IMR-90 (cell line): ENCODE measurements around the gene LRRC56. TPM values are rescaled to one million over a fixed set of nuclear protein-coding genes. Genes with fewer than 3 reads are reported as not detected.

Experiments used
- ATAC-seq: fragments of 200-7000 bp; cut with Tn5 transposase; 2 replicates; pipeline ENCODE4 v1.9.1; 2020; ENCODE audit warnings: low read depth, mild to moderate bottlenecking, moderate library complexity
- BruUV-seq: library from RNA; stranded (reverse); fragments of 400-500 nt; replicated peaks from 2 replicates; lab custom pipeline; 2021; lab: Mats Ljungman, UMichigan
- CTCF ChIA-PET: fragments of 300-600 bp; formaldehyde crosslinking; extraction: SDS; loops from one replicate; lab custom pipeline; 2021; ENCODE audit warnings: antibody characterized with exemption; lab: Yijun Ruan, JAX
- POLR2A ChIA-PET: fragments of 300-600 bp; sonication (Branson Sonifier 250); formaldehyde crosslinking; loops from one replicate; lab custom pipeline; 2022; ENCODE audit warnings: antibody characterized with exemption; ENCODE audit not compliant: unreplicated experiment; lab: Charles Lee
- DNase-seq: peaks from one replicate; pipeline ENCODE4 v3.0.0; 2013
- H2AFZ ChIP-seq: replicated peaks from 2 replicates; pipeline ENCODE3; 2013; ENCODE audit warnings: low read length, mild to moderate bottlenecking; ENCODE audit not compliant: poor library complexity
- H2AK5ac ChIP-seq: 2 replicates; pipeline ENCODE4 v1.6.1; 2013; ENCODE audit warnings: low read depth, low read length, inconsistent platforms
- H2AK9ac ChIP-seq: replicated peaks from 2 replicates; pipeline ENCODE3; 2013; ENCODE audit warnings: mild to moderate bottlenecking, low read depth, low read length, moderate library complexity; ENCODE audit not compliant: poor library complexity
- H2BK120ac ChIP-seq: 2 replicates; pipeline ENCODE4 v1.6.1; 2013; ENCODE audit warnings: low read depth, low read length, inconsistent platforms
- H2BK15ac ChIP-seq: 3 replicates; pipeline ENCODE4 v1.6.1; 2013; ENCODE audit warnings: low read depth, low read length, inconsistent platforms
- H2BK20ac ChIP-seq: 2 replicates; pipeline ENCODE4 v1.6.1; 2013; ENCODE audit warnings: low read depth, mild to moderate bottlenecking, inconsistent platforms, low read length, moderate library complexity
- H2BK5ac ChIP-seq: 2 replicates; pipeline ENCODE4 v1.6.1; 2013; ENCODE audit warnings: mild to moderate bottlenecking, low read depth, low read length, inconsistent platforms; ENCODE audit not compliant: poor library complexity, severe bottlenecking
- H3K14ac ChIP-seq: replicated peaks from 2 replicates; pipeline ENCODE4 v1.6.1; 2013; ENCODE audit warnings: low read depth, low read length, inconsistent platforms
- H3K18ac ChIP-seq: 2 replicates; pipeline ENCODE4 v1.6.1; 2013; ENCODE audit warnings: low read depth, low read length, control low read depth
- H3K23ac ChIP-seq: 2 replicates; pipeline ENCODE4 v1.6.1; 2013; ENCODE audit warnings: low read depth, low read length, inconsistent platforms
- H3K27ac ChIP-seq: 2 replicates; pipeline ENCODE4 v1.5.1; 2013; ENCODE audit warnings: mild to moderate bottlenecking, control low read depth, low read length; ENCODE audit not compliant: insufficient read depth
- H3K27me3 ChIP-seq: 2 replicates; pipeline ENCODE4 v1.6.1; 2013; ENCODE audit warnings: low read length; ENCODE audit not compliant: control insufficient read depth, insufficient read depth
- H3K36me3 ChIP-seq: 2 replicates; pipeline ENCODE4 v1.6.1; 2013; ENCODE audit warnings: low read length, mixed read lengths; ENCODE audit not compliant: control insufficient read depth, insufficient read depth
- H3K4ac ChIP-seq: 2 replicates; pipeline ENCODE4 v1.6.1; 2013; ENCODE audit warnings: low read depth, low read length, inconsistent platforms
- H3K4me1 ChIP-seq: 2 replicates; pipeline ENCODE4 v1.6.1; 2013; ENCODE audit warnings: low read length, mixed read lengths; ENCODE audit not compliant: control insufficient read depth, insufficient read depth
- H3K4me2 ChIP-seq: 2 replicates; pipeline ENCODE4 v1.6.1; 2013; ENCODE audit warnings: low read depth, mild to moderate bottlenecking, control low read depth, low read length, moderate library complexity
- H3K4me3 ChIP-seq: 2 replicates; pipeline ENCODE4 v1.5.1; 2013; ENCODE audit warnings: low read depth, mild to moderate bottlenecking, control low read depth, low read length, moderate library complexity; ENCODE audit not compliant: insufficient read depth
- H3K56ac ChIP-seq: 2 replicates; pipeline ENCODE4 v1.6.1; 2013; ENCODE audit warnings: low read length, inconsistent platforms; ENCODE audit not compliant: insufficient read depth; ENCODE audit errors: extremely low read depth
- H3K79me1 ChIP-seq, 2 experiments: 2 replicates each; pipeline ENCODE4 v1.6.1; 2013; ENCODE audit warnings: low read length in 2 of 2, inconsistent platforms in 1 of 2, low read depth in 1 of 2
- H3K9ac ChIP-seq: 2 replicates; pipeline ENCODE4 v1.6.1; 2013; ENCODE audit warnings: low read depth, low read length, control low read depth
- H3K9me1 ChIP-seq: 2 replicates; pipeline ENCODE4 v1.6.1; 2013; ENCODE audit warnings: low read length, inconsistent platforms; ENCODE audit not compliant: insufficient read depth
- H3K9me3 ChIP-seq: 2 replicates; pipeline ENCODE4 v1.6.1; 2013; ENCODE audit warnings: low read length; ENCODE audit not compliant: control insufficient read depth, insufficient read depth
- H4K20me1 ChIP-seq: 2 replicates; pipeline ENCODE4 v1.6.1; 2013; ENCODE audit warnings: low read length, inconsistent platforms; ENCODE audit not compliant: insufficient read depth
- H4K5ac ChIP-seq: 2 replicates; pipeline ENCODE4 v1.6.1; 2013; ENCODE audit warnings: mild to moderate bottlenecking, low read depth, low read length, control low read depth
- H4K8ac ChIP-seq, 2 experiments: 2 replicates each; pipeline ENCODE4 v1.6.1; 2013; ENCODE audit warnings: low read depth in 2 of 2, low read length in 2 of 2, control low read depth in 1 of 2, inconsistent platforms in 1 of 2
- H4K91ac ChIP-seq: 2 replicates; pipeline ENCODE4 v1.6.1; 2013; ENCODE audit warnings: low read depth, low read length, inconsistent platforms; ENCODE audit not compliant: insufficient read depth
- MXI1 ChIP-seq: IDR thresholded peaks from 2 replicates; pipeline ENCODE4 v1.6.1; 2012; ENCODE audit warnings: low read depth, mild to moderate bottlenecking, low read length, moderate library complexity, borderline replicate concordance
- RAD21 ChIP-seq: IDR thresholded peaks from 2 replicates; pipeline ENCODE4 v1.6.1; 2012; ENCODE audit warnings: low read length, improper control_type of control experiment
- RCOR1 ChIP-seq: IDR thresholded peaks from 2 replicates; pipeline ENCODE4 v1.6.1; 2012; ENCODE audit warnings: mild to moderate bottlenecking, low read length, improper control_type of control experiment; ENCODE audit not compliant: insufficient replicate concordance
- WGBS, 2 experiments: methylation state at CpG; one replicate each; pipeline versions ENCODE4 v1.1.5 to v1.1.7; 2013; ENCODE audit warnings: missing lambda C conversion rate in 2 of 2; ENCODE audit not compliant: insufficient read length in 1 of 2; ENCODE audit errors: extremely low coverage in 2 of 2; 5-methylcytosine and 5-hydroxymethylcytosine counted together
- dilution Hi-C: fragments of 300-500 bp; cut with HindIII; formaldehyde crosslinking; loops from one replicate; pipeline ENCODE4 v1.14.3; 2018; ENCODE audit warnings: low sequenced_read_pairs; ENCODE audit not compliant: unreplicated experiment
- in situ Hi-C: fragments of 300-500 bp; cut with MboI; formaldehyde crosslinking; loops from 3 replicates; pipeline ENCODE4 v1.14.3; 2019; ENCODE audit warnings: low sequenced_read_pairs, inconsistent platforms, mixed read lengths
- intact Hi-C: fragments of 100-400 bp; cut with micrococcal nuclease; formaldehyde crosslinking; loops from 2 replicates; pipeline ENCODE4 v1.10.0; 2022
- polyA plus RNA-seq, 3 experiments: library from polyadenylated mRNA; depleted of rRNA; stranded (reverse); fragments of >200 nt; gene quantifications; 2 replicates each; pipeline ENCODE4 v1.2.3, GENCODE V29; 2012; ENCODE audit warnings: low replicate concordance in 1 of 3
- total RNA-seq: library from RNA; depleted of rRNA; stranded (reverse); fragments of >200 nt; gene quantifications from 2 replicates; pipeline ENCODE4 v1.2.3, GENCODE V29; 2012
- TF ChIP-seq, protein P1 (sequence below): fragments of 150-350 bp; IDR thresholded peaks from 2 replicates; pipeline ENCODE4 v1.6.1; 2017; ENCODE audit warnings: mild to moderate bottlenecking, antibody characterized with exemption, low read length, low read depth
- TF ChIP-seq, protein P2 (sequence below): fragments of 150-350 bp; IDR thresholded peaks from 2 replicates; pipeline ENCODE4 v1.6.1; 2016; ENCODE audit warnings: low read depth, mild to moderate bottlenecking, low read length, moderate library complexity, borderline replicate concordance

Gene LRRC56
- total and polyA plus RNA-seq, 2 of the 4 experiments (the other 2 are of a cell fraction), result 0.36 to 1.3 TPM

DNA sequence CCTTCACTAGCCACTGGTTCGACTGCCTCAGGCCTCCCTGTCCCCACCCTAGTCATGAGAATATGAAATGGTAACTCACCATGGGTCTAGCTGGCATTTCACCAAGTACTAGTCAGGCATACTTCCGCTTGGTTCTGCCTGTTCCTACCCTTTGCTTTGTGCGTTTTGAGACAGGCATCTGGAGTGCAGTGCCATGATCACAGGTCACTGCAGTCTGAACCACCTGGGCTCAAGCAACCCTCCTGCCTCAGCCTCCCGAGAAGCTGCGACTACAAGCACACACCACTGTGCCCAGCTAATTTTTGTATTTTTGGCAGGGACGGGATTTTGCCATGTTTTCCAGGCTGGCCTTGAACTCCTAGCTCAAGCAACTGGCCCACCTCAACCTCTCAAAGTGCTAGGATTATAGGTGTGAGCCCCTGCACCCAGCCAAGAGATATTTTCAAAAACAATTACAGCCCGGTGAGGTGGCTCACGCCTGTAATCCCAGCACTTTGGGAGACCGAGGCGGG, 16.1 kb upstream of the LRRC56 start:
- no TSS peak for BruUV-seq
- Histone ChIP-seq H3K9ac (no peak overlapping the region), H3K14ac (no peak overlapping the region), H2AFZ (no peak overlapping the region), H3K9me1 (peaks cover 3% of the 10 kb centered on the region; the same call in 1 of the 2 replicates), H4K20me1 (no peaks in the 10 kb centered on the region), H4K5ac (no peak overlapping the region), H3K4me1 (no peaks in the 10 kb centered on the region), H3K4me3 (no peak overlapping the region), H3K9me3 (peaks cover 6% of the 10 kb centered on the region; the same call in 1 of the 2 replicates), H2BK15ac (no peak overlapping the region), H3K4ac (no peak overlapping the region), H3K23ac (no peak overlapping the region), H3K56ac (no peak overlapping the region), H3K27ac (no peak overlapping the region), H3K27me3 (no peaks in the 10 kb centered on the region), H2BK120ac (no peak overlapping the region), H2BK20ac (no peak overlapping the region), H2AK5ac (no peak overlapping the region), H3K36me3 (0 out of 2 replicates have a peak, but pooled peaks cover 1% of the 10 kb centered on the region), H2BK5ac (no peak overlapping the region), H3K4me2 (no peak overlapping the region), H3K18ac (no peak overlapping the region), H4K8ac (no peak overlapping the region), H4K91ac (no peak overlapping the region), H3K79me1 (no peaks in the 10 kb centered on the region), H2AK9ac (no peak overlapping the region)
- TF ChIP-seq, protein P1, sequence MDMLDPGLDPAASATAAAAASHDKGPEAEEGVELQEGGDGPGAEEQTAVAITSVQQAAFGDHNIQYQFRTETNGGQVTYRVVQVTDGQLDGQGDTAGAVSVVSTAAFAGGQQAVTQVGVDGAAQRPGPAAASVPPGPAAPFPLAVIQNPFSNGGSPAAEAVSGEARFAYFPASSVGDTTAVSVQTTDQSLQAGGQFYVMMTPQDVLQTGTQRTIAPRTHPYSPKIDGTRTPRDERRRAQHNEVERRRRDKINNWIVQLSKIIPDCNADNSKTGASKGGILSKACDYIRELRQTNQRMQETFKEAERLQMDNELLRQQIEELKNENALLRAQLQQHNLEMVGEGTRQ, result no peak
- TF ChIP-seq RCOR1, result no peak
- TF ChIP-seq, protein P2, sequence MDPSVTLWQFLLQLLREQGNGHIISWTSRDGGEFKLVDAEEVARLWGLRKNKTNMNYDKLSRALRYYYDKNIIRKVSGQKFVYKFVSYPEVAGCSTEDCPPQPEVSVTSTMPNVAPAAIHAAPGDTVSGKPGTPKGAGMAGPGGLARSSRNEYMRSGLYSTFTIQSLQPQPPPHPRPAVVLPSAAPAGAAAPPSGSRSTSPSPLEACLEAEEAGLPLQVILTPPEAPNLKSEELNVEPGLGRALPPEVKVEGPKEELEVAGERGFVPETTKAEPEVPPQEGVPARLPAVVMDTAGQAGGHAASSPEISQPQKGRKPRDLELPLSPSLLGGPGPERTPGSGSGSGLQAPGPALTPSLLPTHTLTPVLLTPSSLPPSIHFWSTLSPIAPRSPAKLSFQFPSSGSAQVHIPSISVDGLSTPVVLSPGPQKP, result no peak
- TF ChIP-seq RAD21, result no peak
- no peak for TF ChIP-seq MXI1
- ATAC-seq (no peak), DNase-seq (no peak)
- POLR2A ChIA-PET, result no interaction called here
- CTCF ChIA-PET, result no interaction called here
- intact Hi-C loops (no loop called here), in situ Hi-C loops (no loop called here), dilution Hi-C loops (no loop called here)
- 88% methylated on average over 2 of the region's 10 CpGs; no CpG with 5 or more reads in 1 of the 2 experiments for WGBS, 2 experiments
